ENCODE data around the gene UQCRFS1.

DNA sequence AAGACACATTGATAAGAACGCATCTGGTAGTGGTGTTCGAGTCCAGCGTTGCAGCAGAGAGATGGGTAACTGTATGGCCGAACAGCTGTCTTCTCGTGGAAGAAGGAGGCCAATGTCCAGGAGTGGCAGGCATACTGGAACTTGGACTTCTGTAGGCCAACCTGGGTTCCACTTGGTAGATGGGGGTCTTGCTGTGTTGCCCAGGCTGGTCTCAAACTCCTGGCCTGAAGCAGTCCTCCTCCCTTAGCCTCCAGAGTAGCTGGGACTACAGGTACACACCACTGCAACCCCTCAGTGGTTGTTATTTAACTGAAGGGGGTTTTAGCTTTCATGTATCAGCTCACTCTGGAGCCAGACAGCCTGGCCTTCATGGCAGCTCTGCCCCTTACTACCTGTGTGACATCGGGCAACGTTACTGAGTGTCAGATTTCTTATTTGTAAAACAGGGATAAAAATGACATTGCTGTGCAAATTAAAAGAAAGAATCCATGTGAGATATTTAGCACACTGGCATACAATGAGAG, 2.4 kb upstream of the UQCRFS1 start:
- TF ChIP-seq, protein P1, sequence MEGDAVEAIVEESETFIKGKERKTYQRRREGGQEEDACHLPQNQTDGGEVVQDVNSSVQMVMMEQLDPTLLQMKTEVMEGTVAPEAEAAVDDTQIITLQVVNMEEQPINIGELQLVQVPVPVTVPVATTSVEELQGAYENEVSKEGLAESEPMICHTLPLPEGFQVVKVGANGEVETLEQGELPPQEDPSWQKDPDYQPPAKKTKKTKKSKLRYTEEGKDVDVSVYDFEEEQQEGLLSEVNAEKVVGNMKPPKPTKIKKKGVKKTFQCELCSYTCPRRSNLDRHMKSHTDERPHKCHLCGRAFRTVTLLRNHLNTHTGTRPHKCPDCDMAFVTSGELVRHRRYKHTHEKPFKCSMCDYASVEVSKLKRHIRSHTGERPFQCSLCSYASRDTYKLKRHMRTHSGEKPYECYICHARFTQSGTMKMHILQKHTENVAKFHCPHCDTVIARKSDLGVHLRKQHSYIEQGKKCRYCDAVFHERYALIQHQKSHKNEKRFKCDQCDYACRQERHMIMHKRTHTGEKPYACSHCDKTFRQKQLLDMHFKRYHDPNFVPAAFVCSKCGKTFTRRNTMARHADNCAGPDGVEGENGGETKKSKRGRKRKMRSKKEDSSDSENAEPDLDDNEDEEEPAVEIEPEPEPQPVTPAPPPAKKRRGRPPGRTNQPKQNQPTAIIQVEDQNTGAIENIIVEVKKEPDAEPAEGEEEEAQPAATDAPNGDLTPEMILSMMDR (IDR thresholded peaks at IDR 0.05; ENCODE audit: insufficient read depth, low read length): no peak
- TF ChIP-seq POLR2AphosphoS5 (IDR thresholded peaks at IDR 0.05; ENCODE audit: low read depth) (no peak), REST (IDR thresholded peaks at IDR 0.05; ENCODE audit: insufficient replicate concordance, low read depth) (no peak), GABPA (IDR thresholded peaks at IDR 0.05; ENCODE audit: low read depth) (no peak), SPI1 (IDR thresholded peaks at IDR 0.05; ENCODE audit: borderline replicate concordance, low read depth) (no peak)

All from HL-60 (cell line).